H4 (cell line): ENCODE results near the gene TMEM132D. TPM values are rescaled to one million over a fixed set of nuclear protein-coding genes. Genes with fewer than 3 reads are reported as not detected.

Experiments used
- DNase-seq: peaks from one replicate; pipeline ENCODE4 v3.0.0-alpha.2; 2015; ENCODE audit warnings: low spot score
- total RNA-seq: library from RNA; depleted of rRNA; stranded (reverse); fragments of >200 nt; shearing (Covaris generic); gene quantifications from 2 replicates; pipeline ENCODE4 v1.2.3, GENCODE V29; 2014

Gene TMEM132D
- total RNA-seq, 1 experiment from 2014 or later: not detected

GRCh38 chr12:129873111-129873832, 30.6 kb downstream of the TMEM132D start:
- DNase-seq: no peak

- DNase-seq: no peak
These were observed 31.5 kb downstream of the TMEM132D start for GRCh38 chr12:129871991-129872972.

GRCh38 chr12:129870796-129871195, 33.0 kb downstream of the TMEM132D start:
- DNase-seq: no peak

- no peak for DNase-seq
These were observed 33.7 kb downstream of the TMEM132D start for GRCh38 chr12:129870136-129870535.

- DNase-seq: no peak
These were observed 35.2 kb downstream of the TMEM132D start for GRCh38 chr12:129868575-129868974.

- no peak for DNase-seq
These were observed 39.9 kb downstream of the TMEM132D start for GRCh38 chr12:129863938-129864337.

GRCh38 chr12:129862561-129863175, 41.2 kb downstream of the TMEM132D start:
- no peak for DNase-seq

- DNase-seq: no peak
These were observed 41.9 kb downstream of the TMEM132D start for GRCh38 chr12:129861951-129862350.

GRCh38 chr12:129854591-129854990, 49.2 kb downstream of the TMEM132D start:
- DNase-seq: no peak

GRCh38 chr12:129851296-129851695, 52.5 kb downstream of the TMEM132D start:
- no peak for DNase-seq

- no peak for DNase-seq
These were observed 54.9 kb downstream of the TMEM132D start for GRCh38 chr12:129848876-129849275.

- no peak for DNase-seq
These were observed 56.8 kb downstream of the TMEM132D start for GRCh38 chr12:129847063-129847462.

- no peak for DNase-seq
These were observed 59.1 kb downstream of the TMEM132D start for GRCh38 chr12:129844662-129845220.

GRCh38 chr12:129841251-129841650, 62.6 kb downstream of the TMEM132D start:
- no peak for DNase-seq

GRCh38 chr12:129840145-129840884, 63.5 kb downstream of the TMEM132D start:
- DNase-seq: no peak

GRCh38 chr12:129839679-129840078, 64.1 kb downstream of the TMEM132D start:
- no peak for DNase-seq

GRCh38 chr12:129831294-129831693, 72.5 kb downstream of the TMEM132D start:
- DNase-seq: no peak

GRCh38 chr12:129830796-129831195, 73.0 kb downstream of the TMEM132D start:
- DNase-seq: no peak

GRCh38 chr12:129827866-129828384, 75.9 kb downstream of the TMEM132D start:
- no peak for DNase-seq

GRCh38 chr12:129827102-129827865, 76.5 kb downstream of the TMEM132D start:
- no peak for DNase-seq
